ENCODE data around the gene PRRX2. TPM values are rescaled to one million over a fixed set of nuclear protein-coding genes. Genes with fewer than 3 reads are reported as not detected.

Gene PRRX2
- total and polyA plus RNA-seq, 9 of the 15 experiments (the other 6 are each of a cell fraction or from before 2014, with no cell fraction given) = 0.21 TPM; not detected in 8

- Histone ChIP-seq H4K20me1 (replicated peaks; ENCODE audit: control insufficient read depth, insufficient read depth, low read length) (0 out of 2 replicates have a peak, but pooled peaks cover 5% of the 10 kb centered on the region), H3K4me2 (ENCODE audit: insufficient read depth, low read length) (no peak overlapping the region), H3K9ac (ENCODE audit: insufficient read depth in 1 of 2, low read depth in 2 of 2, low read length in 2 of 2) (no peak overlapping the region), H3K4me1 (replicated peaks in 1 of 2; ENCODE audit: control insufficient read depth in 2 of 2, insufficient read depth in 2 of 2, low read length in 2 of 2) (peaks cover 27 to 32% of the 10 kb centered on the region in 2 experiments), H3K4me3 (no peak overlapping the region), H3K79me2 (ENCODE audit: control insufficient read depth, insufficient read depth, low read length) (no peaks in the 10 kb centered on the region), H3K27me3 (ENCODE audit: control insufficient read depth in 2 of 2, insufficient read depth in 2 of 2, low read length in 2 of 2) (peaks cover 28 to 38% of the 10 kb centered on the region in 2 experiments), H3K9me3 (replicated peaks; ENCODE audit: control insufficient read depth, insufficient read depth, low read depth, low read length) (no peaks in the 10 kb centered on the region), H3K27ac (ENCODE audit: extremely low read depth, low read depth, low read length) (no peak overlapping the region), H3K9me1 (ENCODE audit: control insufficient read depth, insufficient read depth, low read length) (no peaks in the 10 kb centered on the region), H3K36me3 (ENCODE audit: control insufficient read depth, insufficient read depth, low read length) (no peaks in the 10 kb centered on the region), H2AFZ (ENCODE audit: low read depth, low read length) (no peak overlapping the region)
- DNase-seq (ENCODE audit: extremely low read depth in 1 of 4, low spot score in 3 of 4) (no peak), FAIRE-seq (no peak), ATAC-seq (no peak)
- CTCF ChIA-PET (ENCODE audit: low intra/inter-chr PET ratio) = no interaction called here
- no TSS peak for BruUV-seq (replicated peaks)
- intact Hi-C loops (cut with micrococcal nuclease) (no loop called here), in situ Hi-C loops (cut with MboI) (no loop called here)
- 47% methylated on average over 9 of the region's 9 CpGs for WGBS (ENCODE audit: insufficient coverage, low coverage, missing lambda C conversion rate)
- TF ChIP-seq NKRF (IDR thresholded peaks at IDR 0.05; ENCODE audit: borderline replicate concordance) (no peak), SPI1 (IDR thresholded peaks at IDR 0.05; ENCODE audit: borderline replicate concordance, low read depth, low read length) (peak; percentile 72; the same call in 1 of the 2 replicates)
- POLR2A ChIA-PET = interaction anchor here (1.1 to 2.7 kb wide), 4 partner anchors 10 to 23 kb away, joined by 3 to 12 read pairs (median 6); no protein-coding TSS in a partner anchor
Observed at GRCh38 chr9:129757045-129757444, 91.6 kb downstream of the PRRX2 start.

- TF ChIP-seq ERF (CRISPR knock-in tag; IDR thresholded peaks at IDR 0.05) = no peak
- TF ChIP-seq PKNOX1 (IDR thresholded peaks at IDR 0.05) = 0 out of 2 replicates have a peak, but pooled peaks have one; percentile 3
- TF ChIP-seq HMGXB4 (CRISPR knock-in tag; IDR thresholded peaks at IDR 0.05) = no peak
- no peak for TF ChIP-seq PHF20 (IDR thresholded peaks at IDR 0.05; ENCODE audit: partially characterized antibody)
- TF ChIP-seq CBFB (CRISPR knock-in tag; IDR thresholded peaks at IDR 0.05) = peak; percentile 33; the same call in 1 of the 2 replicates
- ChIA-PET CTCF (ENCODE audit: low intra/inter-chr PET ratio) (no interaction called here), POLR2A (interaction anchor here (0.6 to 1.5 kb wide), 7 partner anchors 9 to 263 kb away, joined by 3 to 6 read pairs (median 4); no protein-coding TSS in a partner anchor)
- peaks cover 23 to 26% of the 10 kb centered on the region in 2 experiments for H3K4me1 ChIP-seq (replicated peaks in 1 of 2; ENCODE audit: control insufficient read depth in 2 of 2, insufficient read depth in 2 of 2, low read length in 2 of 2)
- in situ Hi-C loops (cut with MboI) (no loop called here), intact Hi-C loops (cut with micrococcal nuclease) (loop anchor here (1.0 kb wide), 1 partner anchor 17 kb away; no protein-coding TSS in a partner anchor)
- H3K9me3 ChIP-seq (replicated peaks; ENCODE audit: control insufficient read depth, insufficient read depth, low read depth, low read length) = no peaks in the 10 kb centered on the region
- no TSS peak for BruUV-seq (replicated peaks)
- WGBS (ENCODE audit: insufficient coverage, low coverage, missing lambda C conversion rate) = 60% methylated on average over 4 of the region's 4 CpGs
- no peaks in the 10 kb centered on the region for H3K36me3 ChIP-seq (ENCODE audit: control insufficient read depth, insufficient read depth, low read length)
- peaks cover 10 to 17% of the 10 kb centered on the region in 2 experiments; a peak in 4 of 5 replicates for H3K27me3 ChIP-seq (ENCODE audit: control insufficient read depth in 2 of 2, insufficient read depth in 2 of 2, low read length in 2 of 2)
- H3K9me1 ChIP-seq (ENCODE audit: control insufficient read depth, insufficient read depth, low read length) = no peaks in the 10 kb centered on the region
- no peak overlapping the region for H3K4me3 ChIP-seq
- FAIRE-seq (no peak), ATAC-seq (no peak), DNase-seq (ENCODE audit: extremely low read depth in 1 of 4, low spot score in 3 of 4) (peak in 1 of 4 experiments; percentile 14)
- no peak overlapping the region for H3K4me2 ChIP-seq (ENCODE audit: insufficient read depth, low read length)
- no peak overlapping the region for H2AFZ ChIP-seq (ENCODE audit: low read depth, low read length)
- H3K27ac ChIP-seq (ENCODE audit: extremely low read depth, low read depth, low read length) = no peak overlapping the region
- no peak overlapping the region for H3K9ac ChIP-seq (ENCODE audit: insufficient read depth in 1 of 2, low read depth in 2 of 2, low read length in 2 of 2)
- no peaks in the 10 kb centered on the region for H3K79me2 ChIP-seq (ENCODE audit: control insufficient read depth, insufficient read depth, low read length)
- H4K20me1 ChIP-seq (replicated peaks; ENCODE audit: control insufficient read depth, insufficient read depth, low read length) = 0 out of 2 replicates have a peak, but pooled peaks cover 5% of the 10 kb centered on the region
Observed at GRCh38 chr9:129759319-129759718, 93.9 kb downstream of the PRRX2 start.

Measured in K562 (cell line).